ENCODE data around the gene NAE1.

GRCh38 chr16:66849021-66849420 lies 18.2 kb upstream of the NAE1 start:
- TF ChIP-seq POLR2A (IDR thresholded peaks at IDR 0.05) (no peak), CTCF (IDR thresholded peaks at IDR 0.05 in 4 of 5, conservative IDR thresholded peaks at IDR 0.05 in 1 of 5) (no peak)

Measured in gastrocnemius medialis (tissue), 4 donors.